Activated naive CD8-positive, alpha-beta T cell treated with anti-CD3 and anti-CD28 coated beads, Interleukin-2, amount 10 ng/mL, durations not matched to agents 7 days and 5 days (primary cell): ENCODE results near the gene OR51S1. TPM values are rescaled to one million over a fixed set of nuclear protein-coding genes. Genes with fewer than 3 reads are reported as not detected.

Experiments used
- total RNA-seq, 2 experiments: library from RNA; stranded (reverse); gene quantifications; one replicate each; pipeline ENCODE4 v1.2.3, GENCODE V29; 2021

Gene OR51S1
- total RNA-seq, 2 experiments from 2014 or later, result not detected

Other genes with a start within 250 kb of the OR51S1 start
- 10 to 100 TPM; 17.7 to 21.4 TPM for gene TRIM68, start 241.0 kb downstream of the OR51S1 start, total RNA-seq
- gene OR51D1, start 211.7 kb downstream of the OR51S1 start, total RNA-seq, result not detected
- not detected for gene OR51E1, start 205.2 kb downstream of the OR51S1 start, total RNA-seq
- gene OR51E2, start 151.4 kb downstream of the OR51S1 start, total RNA-seq, result not detected
- gene MMP26, start 144.4 kb downstream of the OR51S1 start, total RNA-seq, result not detected
- not detected for gene OR51F1, start 79.3 kb downstream of the OR51S1 start, total RNA-seq
- not detected for gene OR52R1, start 44.8 kb downstream of the OR51S1 start, total RNA-seq
- gene OR51F2, start 27.9 kb downstream of the OR51S1 start, total RNA-seq, result not detected
- gene OR51T1, start 32.7 kb upstream of the OR51S1 start, total RNA-seq, result not detected
- gene OR51A7, start 54.6 kb upstream of the OR51S1 start, total RNA-seq, result not detected
- gene OR51G2, start 70.1 kb upstream of the OR51S1 start, total RNA-seq, result not detected
- not detected for gene OR51G1, start 75.1 kb upstream of the OR51S1 start, total RNA-seq
- not detected for gene OR51A4, start 98.4 kb upstream of the OR51S1 start, total RNA-seq
- not detected for gene OR51A2, start 106.5 kb upstream of the OR51S1 start, total RNA-seq
- not detected for gene OR51L1, start 145.6 kb upstream of the OR51S1 start, total RNA-seq
- not detected for gene OR52J3, start 197.3 kb upstream of the OR51S1 start, total RNA-seq
- gene OR52E2, start 210.4 kb upstream of the OR51S1 start, total RNA-seq, result not detected
- not detected for gene OR52E1, start 220.4 kb upstream of the OR51S1 start, total RNA-seq